Mesodermal cell (in vitro differentiated cells): ENCODE results near the gene IRAK1.

Experiments used
- H3K27ac ChIP-seq: 2 replicates; pipeline ENCODE4 v1.7.0; 2013; ENCODE audit warnings: mild to moderate bottlenecking, low read depth, low read length, moderate library complexity; ENCODE audit not compliant: severe bottlenecking
- H3K36me3 ChIP-seq: 2 replicates; pipeline ENCODE4 v1.7.1; 2013; ENCODE audit warnings: mild to moderate bottlenecking, low read length, moderate library complexity; ENCODE audit not compliant: control insufficient read depth, insufficient read depth
- H3K4me1 ChIP-seq: one replicate; pipeline ENCODE4 v1.7.1; 2013; ENCODE audit warnings: mild to moderate bottlenecking, low read length; ENCODE audit not compliant: insufficient read depth, control insufficient read depth, poor library complexity, severe bottlenecking
- H3K4me3 ChIP-seq: 2 replicates; pipeline ENCODE4 v1.7.0; 2013; ENCODE audit warnings: low read length, control low read depth, mild to moderate bottlenecking; ENCODE audit not compliant: insufficient read depth, poor library complexity, severe bottlenecking; ENCODE audit errors: extremely low read depth
- H3K9me3 ChIP-seq: 2 replicates; pipeline ENCODE4 v1.7.1; 2013; ENCODE audit warnings: mild to moderate bottlenecking, low read length, moderate library complexity; ENCODE audit not compliant: control insufficient read depth
- WGBS, 2 experiments: methylation state at CpG; one replicate each; pipeline ENCODE4 v1.1.5; 2013; ENCODE audit warnings: missing lambda C conversion rate in 2 of 2; ENCODE audit not compliant: insufficient coverage in 2 of 2; 5-methylcytosine and 5-hydroxymethylcytosine counted together

IRAK1 gene

GRCh38 chrX:154019061-154019621 lies 561 bp downstream of the IRAK1 start:
- H3K27ac ChIP-seq = peak overlapping the region; percentile 41
- peaks cover 25% of the 10 kb centered on the region for H3K36me3 ChIP-seq
- peak overlapping the region; percentile 29 for H3K4me3 ChIP-seq
- WGBS, 2 experiments = 62% methylated on average over 17 of the region's 45 CpGs; no CpG with 5 or more reads in 1 of the 2 experiments
- H3K9me3 ChIP-seq = no peaks in the 10 kb centered on the region
- H3K4me1 ChIP-seq = peaks cover 16% of the 10 kb centered on the region

GRCh38 chrX:154018518-154019060 lies 1.1 kb downstream of the IRAK1 start:
- Histone ChIP-seq H3K9me3 (no peaks in the 10 kb centered on the region), H3K4me3 (peak overlapping the region; percentile 29), H3K36me3 (peaks cover 28% of the 10 kb centered on the region), H3K27ac (no peak overlapping the region), H3K4me1 (peaks cover 16% of the 10 kb centered on the region)
- WGBS, 2 experiments = 100% methylated on average over 2 of the region's 15 CpGs; no CpG with 5 or more reads in 1 of the 2 experiments

GRCh38 chrX:154017766-154018517 lies 1.8 kb downstream of the IRAK1 start:
- H3K27ac ChIP-seq = no peak overlapping the region
- H3K36me3 ChIP-seq = peaks cover 28% of the 10 kb centered on the region
- H3K4me3 ChIP-seq = no peak overlapping the region
- peaks cover 19% of the 10 kb centered on the region for H3K4me1 ChIP-seq
- H3K9me3 ChIP-seq = no peaks in the 10 kb centered on the region
- 95 to 100% methylated on average over 7 to 14 of the region's 26 CpGs for WGBS, 2 experiments

- 96% methylated on average over 15 to 16 of the region's 24 CpGs for WGBS, 2 experiments
- no peak overlapping the region for H3K27ac ChIP-seq
- peaks cover 10% of the 10 kb centered on the region for H3K4me1 ChIP-seq
- no peak overlapping the region for H3K4me3 ChIP-seq
- no peaks in the 10 kb centered on the region for H3K9me3 ChIP-seq
- peaks cover 29% of the 10 kb centered on the region for H3K36me3 ChIP-seq
These were observed 3.2 kb downstream of the IRAK1 start for GRCh38 chrX:154016366-154017076.

GRCh38 chrX:154015581-154016264 lies 4.0 kb downstream of the IRAK1 start:
- H3K9me3 ChIP-seq = no peaks in the 10 kb centered on the region
- H3K4me3 ChIP-seq = no peak overlapping the region
- peaks cover 33% of the 10 kb centered on the region for H3K36me3 ChIP-seq
- WGBS, 2 experiments = 70 to 74% methylated on average over 6 to 10 of the region's 16 CpGs
- H3K4me1 ChIP-seq = peaks cover 7% of the 10 kb centered on the region
- no peak overlapping the region for H3K27ac ChIP-seq

GRCh38 chrX:154014429-154015380 lies 5.0 kb downstream of the IRAK1 start:
- Histone ChIP-seq H3K4me3 (no peak overlapping the region), H3K4me1 (peaks cover 7% of the 10 kb centered on the region), H3K9me3 (no peaks in the 10 kb centered on the region), H3K27ac (no peak overlapping the region), H3K36me3 (peaks cover 36% of the 10 kb centered on the region)
- WGBS, 2 experiments = 90 to 93% methylated on average over 11 to 16 of the region's 24 CpGs

- Histone ChIP-seq H3K4me3 (no peak overlapping the region), H3K27ac (no peak overlapping the region), H3K9me3 (no peaks in the 10 kb centered on the region), H3K36me3 (peaks cover 36% of the 10 kb centered on the region), H3K4me1 (peaks cover 7% of the 10 kb centered on the region)
- WGBS, 2 experiments = 44 to 100% methylated on average over 1 to 7 of the region's 20 CpGs
These were observed 5.9 kb downstream of the IRAK1 start for GRCh38 chrX:154013614-154014360.

- no peak overlapping the region for H3K4me3 ChIP-seq
- peaks cover 7% of the 10 kb centered on the region for H3K4me1 ChIP-seq
- H3K27ac ChIP-seq = no peak overlapping the region
- 87 to 97% methylated on average over 9 to 12 of the region's 17 CpGs for WGBS, 2 experiments
- H3K36me3 ChIP-seq = peaks cover 33% of the 10 kb centered on the region
- H3K9me3 ChIP-seq = no peaks in the 10 kb centered on the region
These were observed 6.7 kb downstream of the IRAK1 start for GRCh38 chrX:154013001-154013421.

- Histone ChIP-seq H3K4me1 (peaks cover 7% of the 10 kb centered on the region), H3K9me3 (no peaks in the 10 kb centered on the region), H3K27ac (no peak overlapping the region), H3K4me3 (no peak overlapping the region), H3K36me3 (peaks cover 30% of the 10 kb centered on the region)
- WGBS, 2 experiments = 81 to 87% methylated on average over 11 to 14 of the region's 17 CpGs
These were observed 7.2 kb downstream of the IRAK1 start for GRCh38 chrX:154012336-154012991.
